HG02571 (cell line): ENCODE data around the gene HOXA5.

ENCODE experiments used
- ATAC-seq: cut with Tn5 transposase; IDR thresholded peaks from one replicate; pipeline ENCODE4 v1.9.1; 2021; ENCODE audit warnings: mild to moderate bottlenecking, moderate library complexity; ENCODE audit not compliant: unreplicated experiment

The HOXA5 gene

DNA sequence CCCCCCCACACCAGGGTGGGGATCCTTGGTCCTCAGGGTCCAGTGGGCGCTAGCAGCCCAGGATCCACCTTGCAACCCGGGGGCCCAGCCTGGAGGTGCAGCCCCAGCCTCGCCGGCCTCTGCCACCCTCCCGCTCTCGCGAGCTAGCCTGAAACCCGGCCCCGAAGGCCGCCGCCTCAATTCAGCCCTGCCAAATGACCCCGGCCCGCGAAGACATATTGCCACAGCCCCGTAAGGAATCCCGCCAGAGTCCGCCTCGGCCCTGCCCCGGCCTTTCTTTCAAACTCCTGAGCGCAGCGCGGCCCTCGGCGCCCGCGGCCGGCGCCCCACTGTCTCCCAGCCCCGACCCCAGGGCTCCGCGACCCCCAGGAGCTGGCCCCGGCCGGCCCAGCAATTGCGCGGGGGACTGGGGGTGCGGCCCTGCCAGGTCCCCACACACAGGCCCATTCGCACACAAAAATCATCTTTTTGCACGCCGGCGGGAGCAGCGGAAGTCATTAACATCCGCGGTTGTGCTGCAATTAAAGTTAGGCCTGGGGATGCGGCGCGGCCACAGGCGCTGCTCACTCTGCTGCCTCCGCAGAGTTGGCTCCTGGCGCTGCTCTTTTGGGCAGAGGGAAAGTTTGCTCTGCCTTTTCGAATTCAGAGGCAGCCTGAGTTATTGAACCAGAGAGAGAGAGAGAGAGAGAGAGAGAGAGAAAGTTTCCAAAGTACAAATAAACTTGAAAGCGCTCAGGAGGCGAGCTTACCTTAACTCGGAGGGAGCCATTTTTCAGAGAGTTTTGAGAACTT lies 4.0 kb downstream of the HOXA5 start:
- ATAC-seq: no peak

- ATAC-seq: no peak
These were observed 4.5 kb downstream of the HOXA5 start for GRCh38 chr7:27138985-27139333.

- ATAC-seq: no peak
These were observed 5.0 kb downstream of the HOXA5 start for GRCh38 chr7:27138472-27138871.

DNA sequence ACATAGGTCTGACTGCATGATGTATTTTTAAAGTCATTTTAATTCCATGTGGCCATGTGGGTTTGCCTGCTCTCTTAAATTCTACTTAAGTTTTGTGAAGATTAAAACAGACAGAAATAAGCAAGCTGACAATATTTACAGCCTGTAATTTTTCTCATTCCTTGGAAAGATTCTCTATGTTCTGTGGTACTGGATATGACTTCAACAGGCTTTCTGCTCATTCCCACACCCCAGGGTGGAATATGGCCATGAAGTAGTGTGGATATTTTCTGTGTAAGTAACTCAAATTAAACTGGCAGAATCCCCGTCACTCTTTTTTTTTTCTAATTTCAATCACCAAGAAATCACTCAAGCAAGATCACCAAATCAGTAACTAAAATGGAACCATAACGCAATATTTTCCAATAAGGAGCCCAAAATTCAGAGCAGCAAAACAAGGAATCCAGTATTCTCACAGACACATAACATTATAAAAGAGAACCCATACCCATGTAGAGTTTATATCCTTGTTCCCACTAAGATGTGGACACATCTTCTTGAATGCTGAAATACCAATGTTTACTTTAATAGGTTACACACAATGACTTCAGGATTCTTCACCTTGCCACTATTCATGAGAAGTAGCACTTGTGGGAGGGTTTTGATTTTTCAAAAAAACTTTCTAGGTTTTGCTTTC lies 5.7 kb downstream of the HOXA5 start:
- ATAC-seq: no peak

DNA sequence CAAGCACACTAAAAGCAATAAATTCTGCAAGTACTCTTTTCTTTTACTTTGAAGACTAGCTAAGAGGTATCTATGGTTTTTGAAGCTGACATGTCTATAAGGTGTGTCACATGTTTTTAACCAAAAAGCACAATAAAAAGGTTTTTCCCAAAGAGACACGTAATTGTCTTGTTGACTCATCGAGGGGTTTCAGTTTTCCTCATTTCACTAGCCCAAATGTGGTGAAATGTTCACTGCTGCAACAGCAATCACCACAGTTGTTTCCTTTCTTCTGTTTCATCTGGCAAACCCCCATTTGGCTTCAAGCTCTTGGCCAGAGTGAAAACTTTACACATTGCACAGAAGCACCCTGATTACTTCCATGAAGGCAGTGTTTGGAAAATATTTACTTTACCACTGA lies 9.1 kb downstream of the HOXA5 start:
- no peak for ATAC-seq

DNA sequence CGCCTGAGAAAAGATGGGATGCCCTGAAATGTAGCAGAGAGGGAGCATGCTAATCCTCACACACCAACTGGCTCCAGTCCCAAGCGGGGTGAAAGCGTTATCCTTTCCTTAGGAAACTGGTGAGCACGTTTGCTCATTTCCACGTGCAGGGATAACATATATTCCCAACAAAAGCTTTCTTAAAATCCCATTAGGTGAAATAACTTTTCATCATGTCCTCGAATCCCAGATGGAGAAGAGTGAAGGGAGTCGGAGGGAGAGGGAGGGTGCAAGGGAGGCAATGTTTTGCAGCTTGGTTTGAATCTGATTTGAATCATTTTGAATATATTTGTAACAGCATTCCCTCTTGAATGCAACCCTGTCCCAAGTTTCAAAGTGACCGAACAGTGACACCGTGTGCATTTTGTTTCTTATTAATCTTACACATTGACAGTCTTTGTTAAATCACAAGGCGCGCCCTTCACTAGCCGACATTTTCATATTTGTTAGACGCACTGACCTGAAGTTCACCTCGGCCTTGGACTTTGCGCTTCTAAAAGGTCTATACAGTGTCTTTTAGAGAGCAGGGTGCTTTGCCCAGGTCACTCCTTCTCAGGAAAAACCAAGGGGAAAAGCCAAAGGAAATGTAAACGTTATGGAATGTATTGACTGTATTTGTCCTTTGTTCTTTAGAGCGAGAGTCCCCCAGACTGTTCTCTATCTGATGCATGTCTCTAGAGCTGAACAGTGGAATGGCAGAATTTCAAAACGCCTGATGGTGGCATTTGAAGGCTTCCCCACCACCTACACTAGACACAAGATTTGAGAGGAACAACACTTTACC lies 9.9 kb downstream of the HOXA5 start:
- ATAC-seq: no peak

GRCh38 chr7:27132978-27133377 lies 10.5 kb downstream of the HOXA5 start:
- ATAC-seq: no peak

DNA sequence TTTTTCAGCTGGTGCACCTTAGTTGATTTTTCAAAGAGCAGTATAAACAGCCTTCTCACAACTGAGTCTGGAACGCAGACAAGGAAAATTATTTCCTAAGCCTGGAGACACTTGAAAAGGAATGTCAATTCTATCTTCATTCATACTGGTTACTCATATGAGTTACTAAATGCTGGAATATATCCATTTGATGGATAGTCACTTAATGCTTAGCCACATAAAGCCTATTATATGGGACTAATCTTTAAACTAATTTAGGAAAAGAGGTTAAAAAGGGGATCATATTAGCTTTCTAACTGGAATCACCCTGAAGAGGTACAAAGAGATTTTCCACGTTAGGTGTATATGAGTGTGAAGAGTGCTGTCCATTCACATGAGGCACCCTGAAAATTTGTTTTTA lies 11.3 kb downstream of the HOXA5 start:
- no peak for ATAC-seq

DNA sequence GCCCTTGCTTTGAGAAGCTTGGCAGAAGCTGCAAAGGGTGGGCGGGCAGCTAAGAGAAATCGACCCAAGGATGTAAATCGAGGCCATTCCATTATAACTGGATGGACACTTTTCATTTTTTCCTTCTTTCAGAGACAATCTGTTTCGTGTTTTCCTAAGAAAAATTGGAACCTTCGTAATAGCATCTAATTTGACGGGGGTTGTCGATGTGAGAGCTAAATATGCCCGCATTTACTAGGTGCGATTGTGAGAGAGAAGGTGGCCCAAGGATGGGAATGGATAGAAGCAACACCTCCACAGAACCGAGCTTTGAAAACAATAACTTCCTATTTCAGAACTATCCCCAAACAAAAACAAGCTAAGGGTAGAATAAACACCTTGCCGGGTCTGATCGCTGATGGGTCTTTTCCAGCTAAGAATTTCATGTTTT lies 12.1 kb downstream of the HOXA5 start:
- no peak for ATAC-seq

DNA sequence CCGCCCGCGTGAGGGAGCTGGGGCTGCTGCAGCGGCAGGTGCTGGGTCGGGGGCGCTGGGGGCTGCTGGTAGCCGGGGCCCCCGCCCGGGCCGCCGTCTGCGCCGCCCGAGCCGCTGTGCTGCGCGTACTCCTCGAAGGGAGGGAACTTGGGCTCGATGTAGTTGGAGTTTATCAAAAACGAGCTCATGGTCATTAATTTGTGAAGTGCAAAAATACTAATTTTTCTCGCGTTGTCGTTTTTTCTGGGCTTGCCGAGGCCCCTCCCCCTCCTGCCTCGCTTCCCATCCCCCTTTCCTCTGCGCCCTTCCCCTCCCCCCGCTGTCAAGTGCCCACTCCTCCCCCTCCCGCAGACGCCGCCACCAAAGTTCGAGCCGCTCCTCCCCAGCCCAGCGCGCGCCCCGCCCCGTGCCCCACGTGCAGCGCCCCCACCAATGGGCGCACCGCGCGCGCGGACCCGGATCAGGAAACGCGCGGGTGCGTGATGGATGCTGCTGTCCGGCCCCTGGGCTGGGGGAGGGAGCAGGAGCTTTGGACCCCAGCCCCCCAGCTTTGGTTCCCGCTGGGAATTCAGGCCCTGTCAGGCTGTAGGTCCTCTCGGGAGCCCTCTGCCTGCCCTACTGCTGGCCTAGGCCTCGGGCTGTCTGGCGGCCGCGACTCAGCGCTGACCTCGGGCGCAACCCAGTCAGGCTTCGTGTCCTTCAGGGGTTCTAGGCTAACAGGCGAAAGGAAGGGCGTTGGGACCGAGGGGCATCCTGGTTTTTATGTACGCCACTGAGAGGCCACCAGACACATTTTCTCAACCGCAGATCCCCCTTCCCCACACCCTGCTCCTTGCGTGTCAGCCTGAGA lies 12.7 kb downstream of the HOXA5 start, which contains the start of gene HOXA4:
Gene HOXA4, minus strand, starts transcription at position 218 of the 850 bp plus-strand sequence. Its CDS starts 24 bp downstream, at position 194.
- ATAC-seq: no peak

DNA sequence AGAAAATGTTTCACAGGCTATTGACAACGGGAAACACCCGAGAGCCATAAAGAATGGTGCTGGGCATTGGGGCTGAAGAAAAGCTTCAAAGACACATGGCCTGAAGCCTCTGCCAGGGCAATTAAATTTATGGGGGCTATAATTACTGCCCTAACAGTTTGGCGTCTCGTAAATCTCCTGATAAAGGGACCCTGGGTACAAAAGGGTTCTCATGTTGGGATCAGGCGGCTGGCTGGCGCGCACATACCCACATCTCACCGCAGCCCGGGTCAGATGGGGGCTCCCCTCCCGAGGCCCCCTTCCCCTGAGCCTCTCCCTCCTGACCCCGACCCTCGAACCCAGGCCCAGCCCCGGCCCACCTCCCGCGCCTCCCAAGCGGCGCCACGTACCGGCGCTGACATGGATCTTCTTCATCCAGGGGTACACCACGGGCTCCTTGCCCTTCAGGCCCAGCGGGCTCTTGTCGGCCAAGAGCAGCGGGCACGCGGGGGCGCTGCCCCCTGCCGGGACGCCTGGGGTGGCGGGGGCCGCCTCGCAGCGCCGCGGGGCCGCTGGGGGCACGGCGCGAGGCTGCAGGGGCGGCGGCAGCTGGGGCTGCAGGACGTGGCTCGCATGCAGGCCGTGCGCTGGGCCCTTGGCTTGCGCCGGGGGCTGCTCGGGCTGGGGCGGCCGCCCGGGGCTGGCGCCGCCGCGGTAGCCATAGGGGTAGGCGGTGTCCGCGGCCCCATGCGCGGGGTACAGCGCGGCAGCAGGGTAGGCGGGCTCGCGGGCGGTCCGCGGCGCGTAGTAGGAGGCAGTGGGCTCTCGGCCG lies 13.5 kb downstream of the HOXA5 start:
- no peak for ATAC-seq

- no peak for ATAC-seq
These were observed 14.4 kb downstream of the HOXA5 start for GRCh38 chr7:27128776-27129728.

DNA sequence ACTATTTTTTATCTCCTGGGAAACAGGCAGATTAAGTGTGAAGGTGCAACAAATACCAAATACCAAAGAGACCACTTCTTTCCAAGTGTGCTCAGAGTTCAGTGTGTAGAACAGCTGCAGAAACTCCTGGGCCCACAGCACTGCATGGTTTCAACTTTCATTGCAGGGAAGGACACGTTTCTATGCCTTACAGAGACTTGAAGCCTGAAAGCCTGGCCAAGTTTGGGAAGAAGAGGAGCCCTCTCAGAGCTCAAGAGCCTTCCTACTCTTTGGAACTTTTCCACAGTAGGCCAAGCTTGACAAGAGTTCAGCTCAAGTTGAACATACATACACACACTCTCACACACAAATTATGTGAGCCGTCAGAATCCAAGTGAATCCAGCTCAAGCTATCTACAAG lies 15.4 kb downstream of the HOXA5 start:
- no peak for ATAC-seq

GRCh38 chr7:27126596-27127327 lies 16.7 kb downstream of the HOXA5 start:
- no peak for ATAC-seq

DNA sequence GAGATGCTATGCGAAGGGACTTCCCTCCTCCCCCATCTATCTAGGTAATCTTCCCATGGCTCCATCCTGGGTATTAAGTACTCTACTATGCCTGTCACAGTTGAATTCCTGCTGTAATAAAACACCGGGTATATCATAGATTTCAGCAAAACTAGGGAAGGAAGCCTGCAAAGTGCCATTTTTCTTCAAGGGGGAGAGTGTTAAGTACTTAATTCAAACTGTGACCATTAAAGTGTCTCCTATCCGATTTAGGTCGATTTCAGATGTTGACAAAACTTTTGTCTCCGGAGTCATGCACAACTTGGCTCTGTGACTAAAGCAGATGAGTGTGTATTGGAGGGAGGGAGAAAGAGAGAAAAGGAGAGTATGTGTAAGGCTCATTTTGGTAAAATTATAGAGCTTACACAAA lies 17.5 kb downstream of the HOXA5 start:
- ATAC-seq: no peak

DNA sequence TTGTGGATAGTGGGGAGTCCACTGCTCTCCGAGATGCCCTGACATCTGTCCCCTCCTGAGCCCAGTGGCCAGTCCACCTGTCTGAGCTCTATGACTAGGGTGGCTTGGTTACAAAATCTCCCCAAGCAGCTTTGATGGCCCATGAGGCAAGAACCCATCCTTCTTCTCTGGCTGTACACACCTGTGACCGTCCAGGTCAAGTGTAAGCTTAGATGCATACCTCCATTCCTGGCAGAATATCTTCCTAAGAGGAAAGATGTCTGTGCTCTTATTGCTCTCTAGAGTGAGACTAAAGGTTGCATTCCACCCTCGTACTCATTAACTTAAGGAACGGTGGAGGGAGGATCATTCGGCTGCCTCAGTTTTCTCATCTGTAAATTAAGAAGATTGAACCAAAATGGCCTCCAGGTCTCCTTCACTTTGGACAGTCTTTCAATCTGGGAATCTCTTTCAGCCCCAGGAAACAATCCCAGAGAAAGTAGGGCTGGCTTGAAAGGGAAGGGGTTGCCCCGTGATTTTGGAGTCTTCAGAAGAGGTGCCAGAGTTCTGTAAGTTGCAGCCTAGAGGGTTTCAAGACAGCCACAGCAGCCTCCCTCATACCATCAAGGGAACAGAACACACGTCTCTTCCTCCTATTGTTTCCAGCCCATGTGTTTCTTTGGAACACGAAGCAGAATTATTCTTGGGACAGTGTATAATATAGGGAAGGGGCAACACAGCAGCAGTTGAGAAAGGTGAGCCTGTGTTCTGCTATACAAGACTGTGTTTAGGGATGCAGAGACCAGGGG lies 18.4 kb downstream of the HOXA5 start:
- ATAC-seq: no peak
